Activated naive CD8-positive, alpha-beta T cell treated with anti-CD3 and anti-CD28 coated beads, Interleukin-2, amount 10 ng/mL, durations not matched to agents 7 days and 5 days (primary cell): ENCODE results near the gene ANK2. TPM values are rescaled to one million over a fixed set of nuclear protein-coding genes. Genes with fewer than 3 reads are reported as not detected.
A peak's percentile ranks its signal among the peaks of the same experiment; 100 is the strongest.

Source experiments
- ATAC-seq: fragments of 150-1000 bp; cut with Tn5 transposase; one replicate; pipeline ENCODE4 v1.10.0; 2021; ENCODE audit warnings: low read depth, moderate library complexity
- POLR2A ChIA-PET: fragments of 350-600 bp; sonication (Branson Sonifier 250); formaldehyde crosslinking; loops from one replicate; lab custom pipeline; 2021; ENCODE audit warnings: antibody characterized with exemption; lab: Charles Lee
- DNase-seq: peaks from one replicate; pipeline ENCODE4 v3.0.0; 2021
- H3K27ac Mint-ChIP-seq: one replicate; pipeline ENCODE4 v1.8.0; 2022; ENCODE audit warnings: mild to moderate bottlenecking, mixed read lengths
- H3K27me3 Mint-ChIP-seq: one replicate; pipeline ENCODE4 v1.8.0; 2022; ENCODE audit warnings: mild to moderate bottlenecking, moderate library complexity, mixed read lengths
- H3K36me3 Mint-ChIP-seq: one replicate; pipeline ENCODE4 v1.8.0; 2021; ENCODE audit warnings: mild to moderate bottlenecking, mixed read lengths
- H3K4me1 Mint-ChIP-seq: one replicate; pipeline ENCODE4 v1.8.0; 2021; ENCODE audit warnings: mixed read lengths
- H3K4me3 Mint-ChIP-seq: one replicate; pipeline ENCODE4 v1.8.0; 2022; ENCODE audit warnings: mild to moderate bottlenecking, moderate library complexity, mixed read lengths
- H3K9me3 Mint-ChIP-seq: one replicate; pipeline ENCODE4 v1.8.0; 2021; ENCODE audit warnings: mixed read lengths
- total RNA-seq, 2 experiments: library from RNA; stranded (reverse); gene quantifications; one replicate each; pipeline ENCODE4 v1.2.3, GENCODE V29; 2021

ANK2 gene
- total RNA-seq, 2 experiments from 2014 or later = 0.69 to 1.8 TPM

GRCh38 chr4:113314426-113314825, 265.0 kb downstream of the ANK2 start:
- POLR2A ChIA-PET = no interaction called here
- Mint-ChIP-seq H3K4me1 (peaks cover 9% of the 10 kb centered on the region), H3K9me3 (no peaks in the 10 kb centered on the region), H3K4me3 (no peak overlapping the region), H3K36me3 (no peaks in the 10 kb centered on the region), H3K27me3 (peaks cover 15% of the 10 kb centered on the region), H3K27ac (no peak overlapping the region)
- DNase-seq (no peak), ATAC-seq (no peak)

- H3K36me3 Mint-ChIP-seq = no peaks in the 10 kb centered on the region
- H3K9me3 Mint-ChIP-seq = no peaks in the 10 kb centered on the region
- H3K27ac Mint-ChIP-seq = no peak overlapping the region
- H3K27me3 Mint-ChIP-seq = peaks cover 8% of the 10 kb centered on the region
- peaks cover 9% of the 10 kb centered on the region for H3K4me1 Mint-ChIP-seq
- POLR2A ChIA-PET = interaction anchor here (0.5 kb wide), 1 partner anchor 325 kb away, joined by 5 read pairs; no protein-coding TSS in a partner anchor
- DNase-seq = no peak
- H3K4me3 Mint-ChIP-seq = peak overlapping the region; percentile 48
- ATAC-seq = peak; percentile 86
These were observed 267.4 kb downstream of the ANK2 start for GRCh38 chr4:113316879-113317278.

GRCh38 chr4:113317523-113317922, 268.1 kb downstream of the ANK2 start:
- H3K27ac Mint-ChIP-seq = no peak overlapping the region
- no peaks in the 10 kb centered on the region for H3K9me3 Mint-ChIP-seq
- POLR2A ChIA-PET = no interaction called here
- peaks cover 9% of the 10 kb centered on the region for H3K4me1 Mint-ChIP-seq
- peaks cover 7% of the 10 kb centered on the region for H3K27me3 Mint-ChIP-seq
- DNase-seq (no peak), ATAC-seq (no peak)
- no peaks in the 10 kb centered on the region for H3K36me3 Mint-ChIP-seq
- no peak overlapping the region for H3K4me3 Mint-ChIP-seq

- ATAC-seq = no peak
These were observed 273.3 kb downstream of the ANK2 start for GRCh38 chr4:113322736-113323135.

GRCh38 chr4:113325876-113326615, 276.6 kb downstream of the ANK2 start:
- Mint-ChIP-seq H3K27me3 (peaks cover 27% of the 10 kb centered on the region), H3K36me3 (no peaks in the 10 kb centered on the region), H3K4me3 (no peak overlapping the region), H3K4me1 (no peaks in the 10 kb centered on the region), H3K27ac (no peak overlapping the region), H3K9me3 (no peaks in the 10 kb centered on the region)
- POLR2A ChIA-PET = no interaction called here
- ATAC-seq (no peak), DNase-seq (no peak)

More at GRCh38 chr4:113322736-113323135, 273.3 kb downstream of the ANK2 start:
- peaks cover 23% of the 10 kb centered on the region for H3K27me3 Mint-ChIP-seq
- no peaks in the 10 kb centered on the region for H3K9me3 Mint-ChIP-seq
- no peak for DNase-seq
- POLR2A ChIA-PET = no interaction called here
- no peaks in the 10 kb centered on the region for H3K4me1 Mint-ChIP-seq
- H3K36me3 Mint-ChIP-seq = no peaks in the 10 kb centered on the region
- no peak overlapping the region for H3K27ac Mint-ChIP-seq
- no peak overlapping the region for H3K4me3 Mint-ChIP-seq

GRCh38 chr4:113327494-113327893, 278.0 kb downstream of the ANK2 start:
- ATAC-seq (no peak), DNase-seq (no peak)
- Mint-ChIP-seq H3K9me3 (no peaks in the 10 kb centered on the region), H3K27ac (no peak overlapping the region), H3K27me3 (peaks cover 23% of the 10 kb centered on the region), H3K4me3 (no peak overlapping the region), H3K4me1 (no peaks in the 10 kb centered on the region), H3K36me3 (no peaks in the 10 kb centered on the region)
- POLR2A ChIA-PET = no interaction called here

GRCh38 chr4:113328514-113328913, 279.1 kb downstream of the ANK2 start:
- no peaks in the 10 kb centered on the region for H3K9me3 Mint-ChIP-seq
- no peaks in the 10 kb centered on the region for H3K4me1 Mint-ChIP-seq
- H3K36me3 Mint-ChIP-seq = no peaks in the 10 kb centered on the region
- H3K27me3 Mint-ChIP-seq = peaks cover 22% of the 10 kb centered on the region
- H3K4me3 Mint-ChIP-seq = no peak overlapping the region
- H3K27ac Mint-ChIP-seq = no peak overlapping the region
- no peak for DNase-seq
- POLR2A ChIA-PET = no interaction called here
- ATAC-seq = no peak

GRCh38 chr4:113330200-113330599, 280.7 kb downstream of the ANK2 start:
- Mint-ChIP-seq H3K36me3 (no peaks in the 10 kb centered on the region), H3K9me3 (no peaks in the 10 kb centered on the region), H3K27ac (no peak overlapping the region), H3K27me3 (peaks cover 11% of the 10 kb centered on the region), H3K4me1 (no peaks in the 10 kb centered on the region), H3K4me3 (no peak overlapping the region)
- no peak for DNase-seq
- POLR2A ChIA-PET = no interaction called here
- no peak for ATAC-seq

GRCh38 chr4:113331811-113332210, 282.4 kb downstream of the ANK2 start:
- Mint-ChIP-seq H3K4me3 (no peak overlapping the region), H3K4me1 (no peaks in the 10 kb centered on the region), H3K27ac (no peak overlapping the region), H3K9me3 (no peaks in the 10 kb centered on the region), H3K36me3 (no peaks in the 10 kb centered on the region), H3K27me3 (peaks cover 6% of the 10 kb centered on the region)
- POLR2A ChIA-PET = no interaction called here
- ATAC-seq = no peak
- no peak for DNase-seq

GRCh38 chr4:113332701-113333100, 283.2 kb downstream of the ANK2 start:
- Mint-ChIP-seq H3K9me3 (no peaks in the 10 kb centered on the region), H3K4me1 (no peaks in the 10 kb centered on the region), H3K36me3 (no peaks in the 10 kb centered on the region), H3K4me3 (no peak overlapping the region), H3K27ac (no peak overlapping the region), H3K27me3 (peaks cover 4% of the 10 kb centered on the region)
- DNase-seq = no peak
- POLR2A ChIA-PET = no interaction called here
- no peak for ATAC-seq

GRCh38 chr4:113335746-113336145, 286.3 kb downstream of the ANK2 start:
- Mint-ChIP-seq H3K27me3 (no peaks in the 10 kb centered on the region), H3K27ac (no peak overlapping the region), H3K36me3 (no peaks in the 10 kb centered on the region), H3K4me1 (no peaks in the 10 kb centered on the region), H3K9me3 (no peaks in the 10 kb centered on the region), H3K4me3 (no peak overlapping the region)
- DNase-seq (no peak), ATAC-seq (no peak)
- POLR2A ChIA-PET = no interaction called here

GRCh38 chr4:113336556-113336955, 287.1 kb downstream of the ANK2 start:
- no peak for DNase-seq
- H3K4me1 Mint-ChIP-seq = no peaks in the 10 kb centered on the region
- no peaks in the 10 kb centered on the region for H3K27me3 Mint-ChIP-seq
- no peak for ATAC-seq
- POLR2A ChIA-PET = no interaction called here
- no peaks in the 10 kb centered on the region for H3K9me3 Mint-ChIP-seq
- H3K4me3 Mint-ChIP-seq = no peak overlapping the region
- H3K27ac Mint-ChIP-seq = no peak overlapping the region
- no peaks in the 10 kb centered on the region for H3K36me3 Mint-ChIP-seq

GRCh38 chr4:113339430-113339813, 290.0 kb downstream of the ANK2 start:
- no peaks in the 10 kb centered on the region for H3K36me3 Mint-ChIP-seq
- ATAC-seq (no peak), DNase-seq (no peak)
- H3K27ac Mint-ChIP-seq = no peak overlapping the region
- H3K9me3 Mint-ChIP-seq = no peaks in the 10 kb centered on the region
- POLR2A ChIA-PET = no interaction called here
- H3K27me3 Mint-ChIP-seq = no peaks in the 10 kb centered on the region
- H3K4me3 Mint-ChIP-seq = no peak overlapping the region
- H3K4me1 Mint-ChIP-seq = no peaks in the 10 kb centered on the region

- POLR2A ChIA-PET = no interaction called here
- ATAC-seq (no peak), DNase-seq (no peak)
- H3K27ac Mint-ChIP-seq = no peak overlapping the region
- H3K9me3 Mint-ChIP-seq = no peaks in the 10 kb centered on the region
- H3K36me3 Mint-ChIP-seq = no peaks in the 10 kb centered on the region
- H3K4me1 Mint-ChIP-seq = no peaks in the 10 kb centered on the region
- peaks cover 6% of the 10 kb centered on the region for H3K27me3 Mint-ChIP-seq
- no peak overlapping the region for H3K4me3 Mint-ChIP-seq
These were observed 294.6 kb downstream of the ANK2 start for GRCh38 chr4:113344100-113344499.
